HEK293T (cell line): Measurements from ENCODE around the gene MICOS13.

Experiments used
- CTCF ChIA-PET: fragments of 350-600 bp; formaldehyde crosslinking; extraction: SDS; loops from one replicate; lab custom pipeline; 2021; ENCODE audit warnings: antibody characterized with exemption, inconsistent platforms; lab: Yijun Ruan, JAX
- POLR2A ChIA-PET: fragments of 350-600 bp; formaldehyde crosslinking; extraction: SDS; loops from one replicate; lab custom pipeline; 2020; ENCODE audit warnings: antibody characterized with exemption, inconsistent platforms; lab: Yijun Ruan, JAX
- DNase-seq: peaks from one replicate; pipeline ENCODE4 v3.0.0; 2012; ENCODE audit warnings: mixed read lengths; ENCODE audit errors: extremely low spot score
- ARNT ChIP-seq: fragments of 450-650 bp; IDR thresholded peaks from 2 replicates; pipeline ENCODE4 v1.6.1; 2017; ENCODE audit warnings: mild to moderate bottlenecking
- BHLHE40 ChIP-seq: fragments of 450-650 bp; IDR thresholded peaks from 2 replicates; pipeline ENCODE4 v1.6.1; 2016; ENCODE audit warnings: mild to moderate bottlenecking, moderate library complexity, borderline replicate concordance
- CTBP1 ChIP-seq: fragments of 450-650 bp; IDR thresholded peaks from 2 replicates; pipeline ENCODE4 v1.6.1; 2016; ENCODE audit warnings: borderline replicate concordance
- ELF4 ChIP-seq: fragments of 450-650 bp; IDR thresholded peaks from 2 replicates; pipeline ENCODE4 v1.6.1; 2017; ENCODE audit warnings: antibody characterized with exemption
- FOXA1 ChIP-seq: fragments of 450-650 bp; IDR thresholded peaks from 2 replicates; pipeline ENCODE4 v1.6.1; 2016; ENCODE audit warnings: mild to moderate bottlenecking
- FOXK2 ChIP-seq: fragments of 450-650 bp; IDR thresholded peaks from 2 replicates; pipeline ENCODE4 v1.6.1; 2016; ENCODE audit warnings: mild to moderate bottlenecking
- FOXM1 ChIP-seq: fragments of 450-650 bp; IDR thresholded peaks from 2 replicates; pipeline ENCODE4 v1.6.1; 2017; ENCODE audit warnings: mild to moderate bottlenecking, borderline replicate concordance
- HDGF ChIP-seq: fragments of 450-650 bp; IDR thresholded peaks from 2 replicates; pipeline ENCODE4 v1.6.1; 2017; ENCODE audit warnings: antibody characterized with exemption, borderline replicate concordance
- L3MBTL2 ChIP-seq: fragments of 450-650 bp; conservative IDR thresholded peaks from 2 replicates; pipeline ENCODE4 v1.6.1; 2016; ENCODE audit warnings: mild to moderate bottlenecking
- LEF1 ChIP-seq: fragments of 450-650 bp; IDR thresholded peaks from 2 replicates; pipeline ENCODE4 v1.6.1; 2017; ENCODE audit warnings: mild to moderate bottlenecking, borderline replicate concordance
- NFRKB ChIP-seq: fragments of 450-650 bp; IDR thresholded peaks from 2 replicates; pipeline ENCODE4 v1.6.1; 2016; ENCODE audit warnings: mild to moderate bottlenecking, moderate library complexity
- SP1 ChIP-seq: fragments of 450-650 bp; IDR thresholded peaks from 2 replicates; pipeline ENCODE4 v1.6.1; 2017
- SUZ12 ChIP-seq: fragments of 450-650 bp; IDR thresholded peaks from 2 replicates; pipeline ENCODE4 v1.6.1; 2016; ENCODE audit warnings: mild to moderate bottlenecking
- TARDBP ChIP-seq: fragments of 450-650 bp; IDR thresholded peaks from 2 replicates; pipeline ENCODE4 v1.6.1; 2016
- ZNF384 ChIP-seq: fragments of 450-650 bp; IDR thresholded peaks from 2 replicates; pipeline ENCODE4 v1.6.1; 2016
- TF ChIP-seq, protein P1 (sequence below): fragments of 450-650 bp; IDR thresholded peaks from 2 replicates; pipeline ENCODE4 v1.6.1; 2016

MICOS13 gene

GRCh38 chr19:5646703-5647102, 33.6 kb downstream of the MICOS13 start:
- POLR2A ChIA-PET = no interaction called here
- DNase-seq = no peak
- no peak for TF ChIP-seq NFRKB
- TF ChIP-seq ELF4 = no peak
- TF ChIP-seq LEF1 = no peak
- TF ChIP-seq SUZ12 = no peak
- TF ChIP-seq TARDBP = no peak
- no peak for TF ChIP-seq HDGF
- TF ChIP-seq BHLHE40 = no peak
- TF ChIP-seq, protein P1, sequence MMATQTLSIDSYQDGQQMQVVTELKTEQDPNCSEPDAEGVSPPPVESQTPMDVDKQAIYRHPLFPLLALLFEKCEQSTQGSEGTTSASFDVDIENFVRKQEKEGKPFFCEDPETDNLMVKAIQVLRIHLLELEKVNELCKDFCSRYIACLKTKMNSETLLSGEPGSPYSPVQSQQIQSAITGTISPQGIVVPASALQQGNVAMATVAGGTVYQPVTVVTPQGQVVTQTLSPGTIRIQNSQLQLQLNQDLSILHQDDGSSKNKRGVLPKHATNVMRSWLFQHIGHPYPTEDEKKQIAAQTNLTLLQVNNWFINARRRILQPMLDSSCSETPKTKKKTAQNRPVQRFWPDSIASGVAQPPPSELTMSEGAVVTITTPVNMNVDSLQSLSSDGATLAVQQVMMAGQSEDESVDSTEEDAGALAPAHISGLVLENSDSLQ = no peak
- TF ChIP-seq ARNT = no peak
- no peak for TF ChIP-seq SP1
- no peak for TF ChIP-seq FOXA1
- TF ChIP-seq L3MBTL2 = no peak
- no peak for TF ChIP-seq FOXM1
- TF ChIP-seq CTBP1 = no peak
- no peak for TF ChIP-seq ZNF384
- TF ChIP-seq FOXK2 = no peak
- CTCF ChIA-PET = no interaction called here

DNA sequence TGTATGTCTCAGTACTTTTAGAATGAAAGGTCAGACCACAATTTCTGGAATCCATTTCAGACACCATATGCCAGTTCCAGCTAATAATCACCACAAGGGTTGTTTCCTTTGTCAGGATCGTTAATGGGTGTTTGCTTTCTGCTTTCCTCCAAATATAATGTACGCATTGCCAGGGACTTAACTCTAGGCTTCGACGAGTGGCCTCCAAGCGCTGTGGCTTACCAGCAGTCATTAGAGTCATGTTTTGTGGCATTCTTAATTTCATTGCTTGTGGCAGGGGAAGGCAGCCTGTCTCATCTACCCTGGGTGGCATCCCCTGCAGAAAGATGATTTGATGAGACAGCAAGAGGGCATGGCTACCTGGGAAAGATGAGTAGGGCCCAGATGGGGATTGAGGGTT, 34.9 kb downstream of the MICOS13 start:
- DNase-seq = no peak
- ChIA-PET POLR2A (no interaction called here), CTCF (interaction anchor here (0.7 kb wide), 1 partner anchor 15 kb away, joined by 4 read pairs; no protein-coding TSS in a partner anchor)
- TF ChIP-seq NFRKB (no peak), FOXM1 (no peak), ZNF384 (no peak), FOXK2 (no peak), FOXA1 (no peak), LEF1 (no peak), CTBP1 (no peak), ELF4 (no peak), TARDBP (no peak)
- TF ChIP-seq, protein P1 = no peak

DNA sequence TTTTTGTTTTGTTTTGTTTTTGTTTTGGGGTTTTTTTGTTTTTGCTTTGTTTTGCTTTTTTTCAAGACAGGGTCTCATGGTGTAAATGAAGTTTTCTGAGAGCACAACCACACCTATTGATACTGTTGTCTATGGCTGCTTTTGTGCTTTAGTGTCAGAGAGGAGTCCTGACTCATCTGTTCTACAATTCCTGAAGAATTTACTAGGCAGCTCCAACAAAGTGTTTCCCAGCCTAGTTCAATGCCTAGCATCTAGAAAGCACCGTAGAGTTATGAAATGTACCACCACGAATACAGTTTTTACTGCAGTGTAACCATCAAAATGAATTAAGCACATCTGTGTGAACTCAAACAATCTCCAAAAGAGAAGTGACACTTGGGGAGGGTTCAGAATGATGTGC, 36.3 kb downstream of the MICOS13 start:
- POLR2A ChIA-PET = no interaction called here
- TF ChIP-seq L3MBTL2 = no peak
- TF ChIP-seq FOXM1 = no peak
- no peak for TF ChIP-seq SUZ12
- no peak for TF ChIP-seq BHLHE40
- no peak for TF ChIP-seq ELF4
- no peak for TF ChIP-seq HDGF
- no peak for TF ChIP-seq NFRKB
- TF ChIP-seq SP1 = no peak
- TF ChIP-seq FOXA1 = no peak
- TF ChIP-seq FOXK2 = no peak
- no peak for TF ChIP-seq CTBP1
- DNase-seq = no peak
- CTCF ChIA-PET = no interaction called here

DNA sequence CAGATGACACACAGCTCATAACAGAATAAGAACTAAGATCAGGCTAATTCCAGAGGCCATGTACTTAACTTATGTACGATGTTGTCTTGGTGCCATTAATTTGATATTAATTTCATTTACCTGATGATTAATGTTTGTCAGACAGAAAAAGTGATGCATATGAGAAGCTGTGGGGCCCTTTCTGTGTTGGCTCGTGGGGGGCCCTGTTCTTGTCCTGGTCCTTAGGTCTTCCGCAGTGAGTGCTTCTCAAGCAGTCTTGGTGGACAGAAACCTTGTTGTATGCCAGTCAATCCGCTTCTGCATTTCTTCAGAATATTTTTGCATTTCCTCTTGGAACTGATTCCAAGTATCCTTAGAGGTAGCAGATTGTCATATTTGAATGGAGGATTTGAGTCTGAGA, 37.3 kb downstream of the MICOS13 start:
- ChIA-PET POLR2A (no interaction called here), CTCF (interaction anchor here (0.6 kb wide), 1 partner anchor 47 kb away, joined by 3 read pairs; the partner anchor contains the start of gene RPL36)
- TF ChIP-seq BHLHE40 (no peak), TARDBP (no peak), CTBP1 (no peak), NFRKB (no peak), FOXA1 (no peak), SP1 (no peak), ZNF384 (no peak), HDGF (no peak), ELF4 (no peak), L3MBTL2 (no peak), ARNT (no peak), FOXM1 (no peak), FOXK2 (no peak), LEF1 (no peak), SUZ12 (no peak)
- TF ChIP-seq, protein P1 = no peak
- no peak for DNase-seq

DNA sequence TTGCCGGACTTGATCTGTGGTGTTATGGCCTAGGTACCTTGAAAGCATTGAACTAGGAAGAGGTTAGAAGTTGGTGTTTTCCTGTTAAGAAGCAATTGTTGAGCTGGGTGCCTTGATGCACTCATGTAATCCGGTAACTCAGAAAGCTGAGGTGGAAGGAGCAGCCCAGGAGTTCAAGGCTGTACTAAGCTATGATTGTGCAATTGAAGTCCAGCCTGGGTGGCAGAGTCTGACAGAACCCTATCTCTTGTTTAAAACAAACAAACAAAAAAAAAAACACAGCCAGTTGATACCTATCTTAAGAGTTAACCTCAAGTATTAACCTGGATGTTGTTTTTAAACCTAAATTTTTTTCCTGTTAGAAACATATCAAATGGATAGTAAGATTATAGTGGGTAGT, 38.1 kb downstream of the MICOS13 start:
- POLR2A ChIA-PET = interaction anchor here (0.9 kb wide), 1 partner anchor 19 kb away, joined by 3 read pairs; the partner anchor contains the start of genes SAFB and SAFB2
- no peak for DNase-seq
- TF ChIP-seq SUZ12 (no peak), CTBP1 (no peak), BHLHE40 (no peak), LEF1 (no peak), TARDBP (no peak)
- TF ChIP-seq, protein P1 = no peak
- CTCF ChIA-PET = no interaction called here

DNA sequence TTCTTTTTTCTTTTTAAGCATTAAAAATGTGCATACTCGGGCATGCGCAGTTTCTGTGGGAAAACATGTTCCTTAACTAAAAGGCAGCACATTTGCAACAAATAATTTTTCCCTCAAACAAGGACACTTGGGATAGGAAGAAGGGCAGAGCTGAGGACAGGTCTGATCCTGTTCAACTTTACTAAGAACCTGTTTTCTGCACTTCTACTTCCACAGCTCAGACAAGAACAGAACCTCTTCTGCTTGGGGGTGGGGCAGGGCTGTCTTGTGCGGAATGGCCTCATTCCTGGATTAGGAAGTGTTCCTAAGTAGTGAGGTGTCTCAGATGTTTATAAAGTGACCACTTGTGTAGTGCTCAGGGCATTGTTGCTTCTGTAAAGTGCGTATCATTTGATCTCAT, 39.1 kb downstream of the MICOS13 start:
- no peak for DNase-seq
- ChIA-PET POLR2A (no interaction called here), CTCF (no interaction called here)
- TF ChIP-seq FOXK2 (no peak), FOXA1 (no peak), BHLHE40 (no peak), TARDBP (no peak), CTBP1 (no peak), HDGF (no peak), FOXM1 (no peak), NFRKB (no peak), ELF4 (no peak), LEF1 (no peak), L3MBTL2 (no peak), SUZ12 (no peak), SP1 (no peak), ARNT (no peak)
